HG02981 (cell line): ENCODE measurements around the gene SLC39A11.
"Not testable (repeated sequence)": the region's sequence is repeated elsewhere in the genome, so short reads cannot be mapped to it uniquely, and the experiment has no call there.

ENCODE experiments used
- ATAC-seq: cut with Tn5 transposase; IDR thresholded peaks from one replicate; pipeline ENCODE4 v1.9.1; 2021; ENCODE audit warnings: mild to moderate bottlenecking, moderate library complexity; ENCODE audit not compliant: unreplicated experiment

SLC39A11 gene

DNA sequence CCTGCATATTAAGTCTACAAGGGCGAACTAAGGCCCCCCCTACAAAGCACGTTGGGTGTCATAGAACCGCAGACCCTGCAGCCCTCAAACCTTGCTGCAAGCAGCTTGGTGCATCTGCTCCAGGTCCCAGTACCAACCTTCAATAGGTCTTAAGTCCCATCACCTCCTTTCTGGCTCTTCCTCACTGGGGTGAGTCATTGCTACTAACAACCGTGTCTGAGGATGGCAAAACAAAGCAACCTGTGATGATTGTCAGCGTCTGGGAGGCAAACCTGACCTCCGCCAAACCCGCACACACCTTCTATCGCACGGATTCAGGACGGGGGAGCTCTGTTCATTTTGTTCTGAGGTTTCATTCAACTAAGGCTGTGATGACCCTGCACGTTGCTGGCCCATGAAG, 138.9 kb downstream of the SLC39A11 start:
- ATAC-seq, result no peak

DNA sequence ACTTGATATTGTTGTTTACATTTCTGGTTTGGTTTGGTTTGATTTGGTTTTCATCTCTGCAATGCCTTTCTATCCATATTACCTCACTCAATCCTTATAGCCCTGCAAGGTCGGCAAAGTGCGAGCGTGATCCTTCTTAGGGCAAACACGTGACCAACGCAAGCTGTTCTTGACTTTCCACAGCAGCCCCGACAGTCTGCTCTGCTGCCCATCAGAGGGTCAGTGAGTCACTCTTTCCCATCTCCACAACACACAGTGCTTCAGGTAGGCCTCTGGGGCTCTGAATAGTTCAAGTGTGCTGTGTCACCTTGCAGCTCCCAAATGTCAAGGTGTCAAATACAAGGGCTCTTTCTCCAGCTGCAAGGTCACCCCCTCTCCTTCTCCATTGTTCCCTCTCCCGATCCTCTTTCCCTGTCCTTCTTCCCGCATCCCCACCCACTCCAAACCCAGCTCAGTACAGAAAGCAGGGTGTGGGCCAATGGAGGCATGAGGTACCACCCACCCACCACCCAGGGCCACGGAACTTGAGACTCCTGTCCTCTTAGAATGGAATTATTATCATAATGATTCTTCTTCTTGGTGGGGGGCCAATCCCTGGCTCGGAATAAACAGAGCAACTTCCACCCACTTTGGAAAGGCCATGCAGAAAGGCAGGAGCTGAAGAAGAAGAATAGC, 139.7 kb downstream of the SLC39A11 start:
- ATAC-seq, result no peak

DNA sequence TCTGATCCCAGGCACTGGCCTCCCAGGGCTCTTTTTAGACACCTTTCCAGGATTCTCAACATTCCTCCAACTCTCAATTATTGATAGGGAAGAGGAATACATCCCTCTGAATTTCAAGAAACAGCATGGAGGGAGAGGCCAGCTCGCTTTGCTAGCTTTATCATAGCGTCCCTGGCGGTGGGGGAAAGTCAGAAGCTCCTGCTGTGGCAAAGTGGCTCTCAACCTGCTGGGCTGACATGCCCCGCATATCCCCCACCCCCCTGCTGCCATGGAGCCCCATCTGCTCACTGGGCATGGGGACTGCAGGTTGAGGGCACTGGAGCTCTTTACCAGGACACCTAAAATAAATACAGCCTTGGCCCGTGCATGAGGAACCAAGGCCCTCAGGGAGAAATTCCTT, 140.3 kb downstream of the SLC39A11 start:
- ATAC-seq, result no peak

DNA sequence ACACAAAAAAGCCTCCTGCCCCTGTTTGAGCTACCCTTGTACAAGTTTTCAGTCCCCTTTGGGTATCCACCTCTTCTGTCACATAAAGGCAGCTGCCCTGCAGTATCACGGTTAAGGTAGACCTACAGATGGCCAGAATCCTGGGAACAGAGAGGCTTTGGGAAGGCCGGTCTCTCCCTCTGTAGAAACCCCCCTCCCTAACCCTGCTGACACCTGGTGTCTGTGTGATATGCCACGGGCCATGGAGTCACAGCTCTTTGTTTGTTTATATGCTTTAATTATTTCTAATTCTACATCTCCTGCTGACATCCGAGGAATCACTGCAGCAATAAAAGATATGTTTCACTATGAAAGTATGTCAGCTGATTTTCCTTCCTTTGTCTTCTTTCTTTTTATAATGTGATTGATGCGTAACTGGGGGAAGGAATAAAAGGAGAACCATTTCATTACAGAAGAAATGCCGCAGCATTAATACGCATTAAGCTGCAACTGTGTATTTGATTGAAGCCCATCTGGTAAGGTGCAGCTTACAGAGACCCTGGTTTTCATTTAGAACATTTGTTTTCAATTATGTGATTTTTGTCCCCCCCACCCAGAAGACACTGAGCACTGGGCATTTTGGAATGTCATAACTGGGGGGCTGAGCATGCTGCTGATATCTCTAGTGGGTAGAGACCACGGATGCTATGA, 142.1 kb downstream of the SLC39A11 start:
- ATAC-seq, result no peak

DNA sequence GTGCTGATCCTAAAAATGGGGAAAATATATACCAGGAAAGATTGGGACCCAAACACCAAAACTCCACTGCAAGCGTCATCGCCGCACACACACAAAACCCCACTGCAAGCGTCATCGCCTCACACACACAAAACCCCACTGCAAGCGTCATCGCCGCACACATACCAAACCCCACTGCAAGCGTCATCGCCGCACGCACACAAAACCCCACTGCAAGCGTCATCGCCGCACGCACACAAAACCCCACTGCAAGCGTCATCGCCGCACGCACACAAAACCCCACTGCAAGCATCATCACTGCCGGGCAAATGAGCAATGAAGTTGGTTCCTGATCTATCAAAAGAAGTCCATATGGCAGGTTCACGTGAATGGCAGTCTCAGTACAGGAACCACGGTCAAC, 144.4 kb downstream of the SLC39A11 start:
- no peak for ATAC-seq

DNA sequence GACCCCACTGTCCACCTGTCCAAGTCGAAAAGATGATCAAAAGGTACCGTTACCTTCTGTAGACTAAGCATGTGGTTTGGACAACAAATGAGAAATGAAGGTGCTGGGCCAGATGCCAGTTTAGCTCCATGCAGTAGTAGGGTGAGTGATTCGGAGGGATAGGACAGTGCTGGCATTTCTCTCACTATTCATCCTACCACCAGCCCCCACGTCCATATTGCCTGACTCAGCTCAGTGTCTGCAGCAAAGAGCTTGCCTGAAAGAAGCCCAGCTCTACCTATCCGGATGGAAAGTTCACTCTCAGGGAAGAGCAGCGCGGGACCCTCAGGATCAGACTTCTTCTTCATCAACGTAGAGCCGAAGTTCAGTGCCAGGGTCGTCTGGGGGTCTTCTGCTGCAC, 145.0 kb downstream of the SLC39A11 start:
- ATAC-seq, result no peak

DNA sequence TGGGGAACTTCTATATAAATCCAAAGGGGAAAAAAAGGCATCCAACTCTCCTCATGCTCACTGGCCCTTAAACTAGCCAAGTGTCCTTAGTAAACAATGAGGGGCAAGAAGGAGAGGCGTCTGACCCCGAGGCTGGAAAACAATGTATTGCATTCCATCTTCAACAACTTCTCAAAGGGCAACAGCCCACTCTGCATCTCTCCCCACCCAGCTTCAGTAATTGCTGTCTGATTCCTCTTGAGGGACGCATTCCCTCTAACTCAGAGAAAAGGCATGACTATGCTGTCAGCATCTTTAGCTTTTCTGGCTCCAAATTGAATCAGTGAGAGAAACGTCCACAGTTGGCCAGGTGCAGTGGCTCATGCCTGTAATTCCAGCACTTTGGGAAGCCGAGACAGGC, 145.8 kb downstream of the SLC39A11 start:
- ATAC-seq, result no peak

DNA sequence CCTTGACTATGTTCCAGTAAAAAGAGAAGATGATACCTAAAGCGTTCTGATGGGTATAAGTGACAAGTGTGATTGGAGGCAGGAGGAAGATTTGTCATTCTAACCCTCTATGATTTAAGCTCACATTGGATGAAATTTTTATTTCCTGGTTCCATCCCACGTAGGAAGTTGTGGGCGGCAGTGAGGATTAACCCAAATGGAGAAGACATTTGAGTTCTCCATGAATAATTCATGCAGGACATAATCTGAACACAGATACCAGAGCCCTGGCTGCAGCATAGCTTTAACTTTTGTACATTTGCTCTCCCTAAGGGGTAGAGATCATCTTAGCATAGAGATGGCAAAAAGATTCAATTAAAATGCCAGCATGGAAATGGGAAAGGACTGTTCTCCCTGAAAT, 146.3 kb downstream of the SLC39A11 start:
- no peak for ATAC-seq

DNA sequence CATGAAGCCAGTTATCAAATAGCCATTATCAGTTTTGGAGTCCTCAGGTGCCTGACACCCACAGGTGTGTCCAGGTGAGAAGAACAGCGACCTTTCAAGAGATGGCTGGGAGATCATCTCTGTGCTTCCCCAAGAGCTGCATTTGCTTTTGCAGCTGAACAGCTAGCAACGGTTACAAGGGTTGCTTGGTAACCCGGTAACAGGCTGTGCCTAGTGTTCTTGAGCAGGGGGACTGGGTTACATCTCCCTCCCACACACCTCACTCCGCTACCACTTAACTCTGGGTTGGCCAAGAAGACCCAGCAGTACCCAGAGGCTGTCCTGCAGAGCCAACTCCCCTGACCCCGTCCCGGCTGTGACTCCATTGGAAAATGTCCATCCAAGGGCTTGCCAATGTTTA, 147.0 kb downstream of the SLC39A11 start:
- ATAC-seq, result no peak

DNA sequence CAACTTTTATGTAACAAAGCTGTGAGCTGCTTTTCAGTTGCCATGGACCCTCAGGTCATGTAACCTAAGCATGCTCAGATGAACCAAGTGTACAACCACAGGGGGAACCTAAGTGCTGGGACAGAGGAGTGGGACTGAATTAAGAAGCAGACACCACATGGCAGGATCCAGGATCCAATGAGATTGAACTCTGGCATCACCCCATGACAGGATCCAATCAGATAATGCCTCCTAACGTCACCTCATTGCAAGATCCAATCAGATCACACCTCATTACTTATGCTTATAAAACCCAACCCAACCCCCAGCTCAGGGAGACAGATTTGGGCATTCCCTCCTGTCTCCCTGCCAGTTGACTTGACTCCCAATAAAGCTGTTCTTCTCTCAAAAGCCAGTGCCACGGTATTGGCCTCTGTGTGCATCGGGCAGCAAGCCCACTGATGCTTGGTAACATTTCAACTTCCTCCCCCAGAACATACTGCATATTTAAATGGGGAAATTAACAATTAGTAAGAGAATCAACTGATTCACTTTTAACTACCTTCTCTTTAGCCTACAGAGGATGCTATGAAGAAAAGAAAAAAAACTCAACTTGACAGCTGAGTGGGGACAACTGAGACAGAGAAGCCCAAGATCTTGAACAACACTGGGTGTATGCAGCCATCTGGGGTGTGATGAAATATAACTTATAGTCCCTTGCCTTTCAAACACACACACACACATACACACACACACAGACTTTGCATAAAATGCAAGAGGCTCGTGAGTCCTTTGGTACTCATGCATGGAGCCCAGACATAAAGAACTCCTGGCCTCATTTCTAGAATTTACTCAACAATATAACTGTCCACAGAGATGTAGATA, 148.4 kb downstream of the SLC39A11 start:
- no peak for ATAC-seq

DNA sequence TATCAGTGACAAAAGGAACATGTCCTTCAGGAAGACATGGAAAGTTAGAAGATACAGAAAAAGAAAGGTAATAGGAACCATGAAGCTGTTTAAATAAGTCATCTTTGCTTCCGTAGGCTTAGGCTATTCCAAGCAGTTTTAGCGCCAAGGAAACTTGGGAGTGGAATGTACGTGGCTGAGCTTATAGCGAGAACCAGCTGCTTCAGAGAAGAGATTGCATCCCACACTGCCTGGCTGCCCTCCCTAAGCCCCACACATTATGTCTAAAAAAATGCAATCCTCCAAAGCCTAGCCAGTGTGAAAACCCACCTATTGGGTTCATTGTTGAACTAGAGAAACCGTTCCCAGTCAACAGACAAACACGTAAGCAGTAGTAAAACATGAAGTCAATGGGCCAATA, 149.9 kb downstream of the SLC39A11 start:
- ATAC-seq, result no peak

DNA sequence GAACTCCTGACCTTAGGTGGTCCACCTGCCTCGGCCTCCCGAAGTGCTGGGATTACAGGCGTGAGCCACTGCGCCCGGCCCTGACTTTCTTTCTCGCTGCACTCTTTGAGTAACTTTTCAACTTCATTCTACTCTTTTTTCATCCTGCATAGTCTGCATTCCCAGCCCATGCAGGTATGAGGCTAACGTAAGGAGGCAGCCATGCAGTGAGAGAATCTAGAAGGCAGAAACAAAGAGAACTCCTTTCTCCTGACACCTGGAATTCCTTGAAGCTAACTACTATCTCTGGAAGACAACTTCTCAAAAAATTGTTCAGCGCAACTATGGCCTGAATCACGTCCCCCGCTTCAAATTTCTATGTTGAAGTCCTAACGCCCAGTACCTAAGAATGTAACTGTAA, 152.0 kb downstream of the SLC39A11 start:
- ATAC-seq, result no peak

DNA sequence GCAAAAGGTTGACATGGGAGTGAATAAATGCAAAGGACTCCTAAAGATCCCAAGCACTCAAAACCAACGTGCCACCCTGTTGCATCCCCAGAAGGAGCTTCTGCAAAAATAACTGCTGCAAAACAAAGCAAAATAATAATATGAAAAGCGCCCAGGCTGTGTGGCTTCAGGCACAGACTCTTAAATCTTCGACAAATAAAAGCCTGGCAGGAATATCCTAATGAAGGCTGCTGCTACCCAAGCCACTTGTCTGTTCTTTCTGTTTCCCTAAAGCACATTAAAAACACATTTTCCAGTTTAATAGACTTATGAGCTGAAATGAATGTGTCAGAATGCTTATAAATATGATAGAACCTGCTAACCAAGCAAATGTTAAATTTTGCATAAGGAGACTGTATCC, 154.0 kb downstream of the SLC39A11 start:
- no peak for ATAC-seq

DNA sequence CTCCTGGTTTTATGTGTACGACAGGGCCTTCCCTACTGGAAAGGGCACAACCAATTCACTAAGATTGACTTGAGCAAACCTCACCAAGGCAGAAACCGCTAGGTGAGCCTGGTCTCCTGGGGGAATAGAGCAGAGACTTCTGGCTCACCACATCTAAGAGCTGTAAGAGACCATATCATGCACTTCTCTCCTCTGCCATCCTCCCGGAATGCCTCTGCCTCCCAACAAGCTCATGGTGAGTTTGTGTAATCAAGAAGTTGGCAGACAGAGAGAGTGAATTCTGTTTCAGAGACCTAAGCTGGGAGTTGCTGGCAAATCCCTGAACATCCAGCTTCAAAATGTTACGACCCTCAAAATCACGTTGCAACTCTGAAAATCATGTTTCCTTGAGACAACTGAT, 154.8 kb downstream of the SLC39A11 start:
- no peak for ATAC-seq

DNA sequence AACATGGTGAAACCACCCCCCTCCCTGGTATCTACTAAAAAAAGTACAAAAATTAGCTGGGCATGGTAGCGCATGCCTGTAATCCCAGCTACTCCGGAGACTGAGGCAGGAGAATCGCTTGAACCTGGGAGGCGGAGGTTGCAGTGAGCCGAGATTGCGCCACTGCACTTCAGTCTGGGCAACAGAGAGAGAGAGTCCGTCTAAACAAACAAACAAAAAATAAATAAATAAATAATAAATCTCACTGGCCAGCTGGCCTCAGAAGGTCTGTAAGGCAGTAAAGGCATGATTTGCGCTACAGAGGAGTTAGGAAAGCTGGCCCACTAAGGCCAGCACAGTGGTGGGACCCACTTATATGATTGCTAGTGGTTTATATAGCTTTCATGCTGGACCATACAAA, 155.2 kb downstream of the SLC39A11 start:
- not testable (repeated sequence) for ATAC-seq

DNA sequence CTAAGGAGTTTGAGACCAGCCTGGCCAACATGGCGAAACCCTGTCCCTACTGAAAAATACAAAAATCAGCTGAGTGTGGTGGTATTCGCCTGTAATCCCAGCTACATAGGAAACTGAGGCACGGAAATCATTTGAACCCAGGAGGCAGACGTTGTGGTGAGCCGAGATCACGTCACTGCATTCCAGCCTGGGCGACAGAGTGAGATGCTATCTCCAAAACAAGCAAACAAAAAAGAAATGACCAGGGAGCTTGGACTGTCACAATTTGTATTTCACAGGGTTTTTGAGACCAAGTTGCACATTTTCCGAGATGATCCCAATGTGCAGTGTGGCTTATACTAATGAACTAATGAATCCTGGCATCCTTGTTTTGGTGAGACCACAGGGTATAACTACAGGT, 156.5 kb downstream of the SLC39A11 start:
- ATAC-seq, result no peak

DNA sequence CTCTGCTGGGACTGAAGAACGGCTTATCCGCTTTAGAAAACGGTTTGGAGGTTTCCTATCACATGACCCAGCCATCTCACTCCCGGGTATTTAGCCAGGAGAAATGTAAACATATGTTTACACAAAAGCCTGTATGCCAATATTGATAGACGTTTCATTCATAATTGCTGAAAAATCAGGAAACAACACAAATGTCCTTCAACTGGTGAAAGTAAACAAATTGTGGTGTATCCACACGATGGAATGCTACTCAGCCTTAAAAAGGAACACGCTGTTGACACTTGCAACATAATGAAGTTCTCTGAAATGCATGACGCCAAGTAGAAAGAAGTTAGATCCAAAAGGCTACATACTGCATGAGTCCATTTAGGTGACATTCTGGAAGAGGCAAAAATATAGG, 157.6 kb downstream of the SLC39A11 start:
- ATAC-seq, result no peak

DNA sequence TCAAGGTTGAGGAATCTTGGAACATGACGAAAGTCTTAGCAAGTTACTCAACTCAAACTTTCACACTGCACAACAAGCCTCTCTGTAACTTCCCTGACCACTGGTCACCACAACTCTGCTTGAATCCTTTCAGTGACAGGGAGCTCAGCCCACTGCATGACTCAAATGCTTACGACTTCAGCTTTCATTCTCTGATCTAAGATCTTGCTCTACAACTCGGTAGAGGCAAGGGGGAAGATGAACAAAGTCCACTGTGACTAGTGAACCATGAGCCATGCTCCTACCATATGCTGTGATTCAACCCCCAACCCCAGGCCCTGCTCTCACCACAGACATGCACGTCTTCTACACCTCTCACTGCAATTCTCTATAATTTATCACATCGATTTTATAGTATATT, 160.9 kb downstream of the SLC39A11 start:
- ATAC-seq, result no peak

DNA sequence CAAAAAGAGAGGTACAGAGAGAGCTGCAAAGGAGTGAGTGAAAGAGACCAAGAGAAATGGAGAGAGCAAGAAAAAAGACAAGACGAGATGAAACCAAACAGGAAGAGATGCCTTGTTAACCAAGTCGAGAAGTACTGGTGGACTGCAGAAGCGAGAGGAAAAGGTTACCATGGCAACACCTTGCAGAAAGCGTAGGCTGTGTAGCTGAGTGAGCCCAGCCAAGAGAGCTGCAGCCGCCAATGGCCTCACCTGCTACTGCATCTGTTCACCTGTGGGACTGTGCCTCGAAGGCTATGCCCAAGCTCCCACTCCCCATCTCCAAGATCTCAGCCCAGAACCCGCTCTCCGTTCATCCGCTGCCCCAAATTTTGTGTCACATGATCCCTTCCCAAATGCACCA, 161.3 kb downstream of the SLC39A11 start:
- no peak for ATAC-seq

DNA sequence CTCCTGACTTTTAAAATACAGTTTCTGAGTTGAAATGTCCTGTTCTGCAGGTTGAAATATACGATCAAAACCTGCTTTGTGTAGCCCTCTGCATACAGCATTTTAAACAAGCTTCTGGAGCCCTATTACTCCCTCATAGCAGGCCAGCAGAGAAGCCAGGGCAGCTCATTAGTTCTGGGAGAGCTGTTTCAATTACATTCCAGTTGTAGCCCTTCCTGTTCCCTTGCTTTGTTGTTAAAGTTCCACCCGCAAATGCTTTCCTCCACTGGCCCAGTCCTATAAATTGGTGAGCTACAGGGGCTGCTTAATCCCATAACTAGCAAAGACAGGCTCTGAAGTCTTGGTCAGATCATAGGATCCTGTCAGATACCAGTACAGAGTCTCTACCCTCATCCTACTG, 162.5 kb downstream of the SLC39A11 start:
- no peak for ATAC-seq

DNA sequence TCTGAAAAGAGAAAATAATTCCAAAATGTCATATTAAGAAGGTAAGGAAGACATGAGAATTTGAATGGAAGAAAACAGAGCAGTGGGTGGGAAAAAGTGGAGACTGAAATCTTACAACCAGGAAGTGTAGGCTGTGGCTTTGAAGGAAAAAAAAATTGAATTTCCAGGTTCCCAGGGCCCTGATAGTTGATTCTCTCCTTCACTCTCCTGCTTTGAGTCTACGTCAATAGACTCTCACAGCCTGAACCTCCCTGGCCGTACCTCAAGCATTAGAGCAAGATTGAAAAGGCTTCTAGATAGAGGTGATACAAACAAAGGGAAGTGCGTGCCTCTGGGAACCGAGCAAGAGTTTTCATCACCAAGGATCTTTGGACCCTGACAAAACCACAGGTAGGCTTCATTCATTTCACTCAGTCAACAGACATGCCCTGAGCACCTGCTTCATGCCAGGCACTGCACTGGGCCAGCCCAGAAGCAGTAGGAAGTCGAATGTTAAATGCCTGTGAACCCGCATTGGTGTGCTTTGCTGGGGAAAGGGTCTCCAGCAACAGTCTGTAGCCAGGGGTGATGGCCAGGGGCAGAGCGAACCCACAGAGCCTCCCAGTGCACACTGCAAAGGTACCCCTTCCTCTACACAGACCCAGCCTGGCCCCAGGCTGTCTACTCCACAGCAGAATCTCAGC, 163.9 kb downstream of the SLC39A11 start:
- ATAC-seq, result no peak
